Kidney epithelial cell (primary cell): Measurements from ENCODE around the gene PDE3A. TPM values are rescaled to one million over a fixed set of nuclear protein-coding genes. Genes with fewer than 3 reads are reported as not detected.

ENCODE experiments used
- DNase-seq: peaks from one replicate; pipeline ENCODE4 v3.0.0-alpha.2; 2010; ENCODE audit warnings: low read depth
- H3K27me3 ChIP-seq: 2 replicates; pipeline ENCODE4 v1.6.0; 2011; ENCODE audit warnings: low read length; ENCODE audit not compliant: control insufficient read depth, insufficient read depth
- H3K36me3 ChIP-seq: 2 replicates; pipeline ENCODE4 v1.5.1; 2011; ENCODE audit warnings: low read length; ENCODE audit not compliant: control insufficient read depth, insufficient read depth
- H3K4me3 ChIP-seq: 2 replicates; pipeline ENCODE4 v1.5.1; 2011; ENCODE audit warnings: low read depth, mild to moderate bottlenecking, control low read depth, low read length
- total RNA-seq: library from RNA; depleted of rRNA; stranded (reverse); fragments of >200 nt; gene quantifications from 2 replicates; pipeline ENCODE4 v1.2.3, GENCODE V29; 2015
- TF ChIP-seq, protein P1 (sequence below): IDR thresholded peaks from 2 replicates; pipeline ENCODE4 v1.5.1; 2011; ENCODE audit warnings: mild to moderate bottlenecking, moderate library complexity, low read length, control low read depth, inconsistent platforms; ENCODE audit not compliant: insufficient read depth, poor library complexity, severe bottlenecking

The PDE3A gene
- total RNA-seq, 1 donor from 2014 or later = 1.8 TPM

DNA sequence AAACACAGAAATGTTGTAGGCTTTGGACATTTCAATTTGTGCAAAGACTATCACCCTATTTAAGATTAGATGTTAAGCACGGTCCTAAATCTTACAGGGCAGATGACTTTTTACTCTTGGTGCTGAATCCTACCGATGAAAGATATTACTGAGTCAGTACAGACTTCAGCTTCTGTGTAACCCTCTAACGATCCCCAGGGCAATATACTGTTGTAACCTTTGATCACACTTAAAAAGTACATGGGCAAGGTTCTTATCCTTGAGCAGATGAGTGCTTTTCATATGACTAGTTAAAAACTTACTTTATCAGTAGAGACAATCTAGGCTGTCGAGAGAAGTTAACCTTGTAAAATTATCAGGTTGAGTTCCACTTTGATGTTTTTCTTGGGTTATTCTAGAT, 22.5 kb downstream of the PDE3A start:
- no peak overlapping the region for H3K4me3 ChIP-seq
- TF ChIP-seq, protein P1, sequence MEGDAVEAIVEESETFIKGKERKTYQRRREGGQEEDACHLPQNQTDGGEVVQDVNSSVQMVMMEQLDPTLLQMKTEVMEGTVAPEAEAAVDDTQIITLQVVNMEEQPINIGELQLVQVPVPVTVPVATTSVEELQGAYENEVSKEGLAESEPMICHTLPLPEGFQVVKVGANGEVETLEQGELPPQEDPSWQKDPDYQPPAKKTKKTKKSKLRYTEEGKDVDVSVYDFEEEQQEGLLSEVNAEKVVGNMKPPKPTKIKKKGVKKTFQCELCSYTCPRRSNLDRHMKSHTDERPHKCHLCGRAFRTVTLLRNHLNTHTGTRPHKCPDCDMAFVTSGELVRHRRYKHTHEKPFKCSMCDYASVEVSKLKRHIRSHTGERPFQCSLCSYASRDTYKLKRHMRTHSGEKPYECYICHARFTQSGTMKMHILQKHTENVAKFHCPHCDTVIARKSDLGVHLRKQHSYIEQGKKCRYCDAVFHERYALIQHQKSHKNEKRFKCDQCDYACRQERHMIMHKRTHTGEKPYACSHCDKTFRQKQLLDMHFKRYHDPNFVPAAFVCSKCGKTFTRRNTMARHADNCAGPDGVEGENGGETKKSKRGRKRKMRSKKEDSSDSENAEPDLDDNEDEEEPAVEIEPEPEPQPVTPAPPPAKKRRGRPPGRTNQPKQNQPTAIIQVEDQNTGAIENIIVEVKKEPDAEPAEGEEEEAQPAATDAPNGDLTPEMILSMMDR = no peak
- no peaks in the 10 kb centered on the region for H3K27me3 ChIP-seq
- no peaks in the 10 kb centered on the region for H3K36me3 ChIP-seq
- DNase-seq = no peak

DNA sequence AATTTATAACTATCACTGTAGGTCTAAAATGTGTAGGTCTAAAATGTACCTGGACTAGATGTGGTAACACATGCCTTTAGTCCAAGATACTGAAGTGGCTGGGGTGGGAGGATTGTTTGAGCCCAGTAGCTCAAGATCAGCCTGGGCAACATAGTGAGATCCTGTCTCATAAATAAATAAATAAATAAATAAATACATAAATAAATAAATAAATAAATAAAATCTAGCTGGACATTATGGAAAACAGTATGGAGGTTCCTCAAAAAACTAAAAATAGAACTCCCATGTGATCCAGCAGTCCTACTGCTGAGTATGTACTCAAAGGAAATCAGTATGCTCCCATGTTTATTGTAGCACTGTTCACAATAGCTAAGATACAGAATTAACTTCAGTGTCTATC, 24.0 kb downstream of the PDE3A start:
- TF ChIP-seq, protein P1 = no peak

DNA sequence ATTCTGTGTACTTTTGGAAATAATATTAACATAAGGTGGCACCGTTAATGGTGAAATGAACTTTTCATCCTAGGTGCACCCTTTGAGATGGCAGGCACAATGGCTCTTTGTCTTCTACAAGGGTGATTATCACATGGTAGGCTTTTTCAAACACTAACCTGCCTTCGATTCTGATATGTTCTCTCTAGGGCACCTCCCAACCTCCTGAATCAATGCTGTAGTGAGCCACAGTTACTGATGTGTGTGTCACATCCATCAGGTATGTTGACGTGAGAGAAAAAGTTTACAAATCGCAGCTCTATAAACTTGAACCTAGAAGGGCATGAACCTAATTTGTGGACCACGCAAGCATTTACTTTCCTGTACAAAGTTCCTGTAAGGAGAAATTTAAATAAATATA, 25.4 kb downstream of the PDE3A start:
- DNase-seq = no peak
- Histone ChIP-seq H3K27me3 (no peaks in the 10 kb centered on the region), H3K4me3 (no peak overlapping the region), H3K36me3 (no peaks in the 10 kb centered on the region)
- TF ChIP-seq, protein P1 = no peak

More for the DNA sequence above, 24.0 kb downstream of the PDE3A start:
- H3K36me3 ChIP-seq = no peaks in the 10 kb centered on the region
- no peak overlapping the region for H3K4me3 ChIP-seq
- DNase-seq = no peak
- no peaks in the 10 kb centered on the region for H3K27me3 ChIP-seq

DNA sequence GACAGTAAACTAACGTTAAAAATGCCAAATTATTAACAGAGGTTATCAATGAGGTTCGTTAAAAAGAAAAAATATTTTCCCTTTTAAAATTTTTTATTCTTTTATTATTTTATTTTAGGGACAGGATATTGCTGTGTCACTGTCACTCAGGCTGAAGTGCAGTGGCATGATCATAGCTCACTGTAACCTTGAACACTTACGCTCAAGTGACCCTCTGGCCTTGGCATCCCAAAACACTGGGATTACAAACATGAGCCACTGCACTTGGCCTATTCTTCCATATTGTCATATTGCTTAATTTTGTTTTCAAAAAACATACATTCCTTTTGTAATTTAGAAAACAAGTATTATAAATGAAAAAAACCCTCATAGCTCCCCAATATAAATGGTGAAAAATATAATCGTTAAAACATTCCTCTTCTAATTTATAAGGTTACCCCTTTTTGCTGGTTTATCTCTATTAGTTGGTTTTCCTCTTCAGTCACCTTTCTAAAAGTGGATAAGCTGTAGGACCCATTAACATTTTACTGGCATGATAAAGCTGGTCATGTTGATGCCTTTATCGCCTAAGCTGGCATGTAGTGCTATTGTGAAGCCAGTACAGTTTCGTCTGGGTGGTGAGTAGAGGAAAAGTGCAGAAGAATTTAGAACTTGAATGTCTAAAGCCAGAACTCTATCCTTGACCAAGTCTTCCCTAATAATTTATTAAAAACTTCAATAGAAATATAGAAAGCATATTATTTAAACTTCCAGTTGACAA, 27.6 kb downstream of the PDE3A start:
- Histone ChIP-seq H3K4me3 (no peak overlapping the region), H3K36me3 (no peaks in the 10 kb centered on the region), H3K27me3 (no peaks in the 10 kb centered on the region)
- TF ChIP-seq, protein P1 = no peak
- no peak for DNase-seq

DNA sequence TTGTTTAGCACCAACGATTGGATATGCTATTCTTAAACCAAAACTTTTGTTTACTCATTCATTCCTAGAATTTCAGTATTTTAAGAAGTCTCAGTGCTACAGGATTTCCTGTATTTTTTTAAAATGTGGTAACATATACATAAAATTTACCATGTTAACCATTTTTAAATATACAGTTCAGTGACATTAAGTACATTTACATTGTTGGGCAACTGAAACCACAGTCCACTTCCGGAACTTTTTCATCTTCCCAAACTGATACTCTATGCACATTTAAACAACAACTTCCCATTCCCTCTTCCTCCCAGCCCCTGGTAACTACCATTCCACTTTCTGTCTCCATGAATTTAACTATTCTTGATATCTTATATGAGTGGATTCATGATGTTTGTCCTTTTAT, 30.3 kb downstream of the PDE3A start:
- no peak overlapping the region for H3K4me3 ChIP-seq
- H3K36me3 ChIP-seq = no peaks in the 10 kb centered on the region
- no peaks in the 10 kb centered on the region for H3K27me3 ChIP-seq
- TF ChIP-seq, protein P1 = no peak
- DNase-seq = no peak

DNA sequence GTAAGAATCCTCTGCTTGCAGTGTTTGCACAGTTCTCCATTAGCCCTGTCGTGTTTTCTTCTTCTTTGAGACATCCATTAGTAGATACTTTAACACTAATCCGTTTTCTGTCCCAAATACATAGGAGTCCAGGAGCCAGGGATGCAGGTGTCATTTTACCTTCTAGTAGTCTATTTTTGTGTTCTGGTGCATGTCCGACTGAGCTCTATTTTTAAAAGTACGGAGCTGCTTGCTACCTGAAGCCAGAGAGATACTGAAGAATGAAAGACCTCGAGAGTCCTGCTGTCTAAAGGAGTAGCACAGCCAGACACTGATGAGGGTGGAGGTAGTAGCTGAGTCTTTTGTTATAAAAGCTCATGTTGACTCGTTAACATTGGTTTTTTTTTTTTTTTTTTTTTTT, 31.7 kb downstream of the PDE3A start:
- DNase-seq = no peak
- TF ChIP-seq, protein P1 = no peak
- no peaks in the 10 kb centered on the region for H3K36me3 ChIP-seq

More for the DNA sequence above, 31.7 kb downstream of the PDE3A start:
- Histone ChIP-seq H3K27me3 (no peaks in the 10 kb centered on the region), H3K4me3 (no peak overlapping the region)
